DMS153 (cell line): ENCODE measurements around the gene CSNK1E.

ENCODE experiments used
- DNase-seq: peaks from one replicate; lab custom pipeline; 2025; lab: John Stamatoyannopoulos, UW

The CSNK1E gene

GRCh38 chr22:38273135-38273826 lies 44.0 kb downstream of the CSNK1E start:
- no peak for DNase-seq

GRCh38 chr22:38272373-38273134 lies 44.7 kb downstream of the CSNK1E start, which contains the start of gene TMEM184B:
TMEM184B (minus strand) TSS chr22:38273010; CDS start chr22:38247961, 25,049 bp downstream.
- no peak for DNase-seq

- DNase-seq = peak; percentile 60
Measured at GRCh38 chr22:38271927-38272372, 45.3 kb downstream of the CSNK1E start.

GRCh38 chr22:38271101-38271500 lies 46.1 kb downstream of the CSNK1E start:
- no peak for DNase-seq

GRCh38 chr22:38270091-38270992 lies 46.9 kb downstream of the CSNK1E start:
- DNase-seq = no peak

- no peak for DNase-seq
Measured at GRCh38 chr22:38269466-38269865, 47.8 kb downstream of the CSNK1E start.

- no peak for DNase-seq
Measured at GRCh38 chr22:38267086-38267485, 50.1 kb downstream of the CSNK1E start.

- DNase-seq = no peak
Measured at GRCh38 chr22:38266120-38266519, 51.1 kb downstream of the CSNK1E start.

GRCh38 chr22:38264322-38264843 lies 52.9 kb downstream of the CSNK1E start:
- no peak for DNase-seq

- DNase-seq = no peak
Measured at GRCh38 chr22:38262051-38262795, 55.0 kb downstream of the CSNK1E start.

GRCh38 chr22:38260761-38261681 lies 56.2 kb downstream of the CSNK1E start:
- no peak for DNase-seq

GRCh38 chr22:38259370-38259769 lies 57.9 kb downstream of the CSNK1E start:
- no peak for DNase-seq

GRCh38 chr22:38258895-38259294 lies 58.3 kb downstream of the CSNK1E start:
- no peak for DNase-seq

GRCh38 chr22:38257650-38258250 lies 59.5 kb downstream of the CSNK1E start:
- DNase-seq = peak; percentile 82

GRCh38 chr22:38257181-38257580 lies 60.1 kb downstream of the CSNK1E start:
- DNase-seq = no peak

GRCh38 chr22:38255697-38256096 lies 61.5 kb downstream of the CSNK1E start:
- DNase-seq = no peak

- DNase-seq = no peak
Measured at GRCh38 chr22:38251341-38251692, 65.9 kb downstream of the CSNK1E start.

- no peak for DNase-seq
Measured at GRCh38 chr22:38250643-38251340, 66.4 kb downstream of the CSNK1E start.
